Measurements from ENCODE around the gene PIP5K1B. TPM values are rescaled to one million over a fixed set of nuclear protein-coding genes. Genes with fewer than 3 reads are reported as not detected.

The PIP5K1B gene
- total RNA-seq, 2 experiments from 2014 or later, result 0.73 to 0.77 TPM

DNA sequence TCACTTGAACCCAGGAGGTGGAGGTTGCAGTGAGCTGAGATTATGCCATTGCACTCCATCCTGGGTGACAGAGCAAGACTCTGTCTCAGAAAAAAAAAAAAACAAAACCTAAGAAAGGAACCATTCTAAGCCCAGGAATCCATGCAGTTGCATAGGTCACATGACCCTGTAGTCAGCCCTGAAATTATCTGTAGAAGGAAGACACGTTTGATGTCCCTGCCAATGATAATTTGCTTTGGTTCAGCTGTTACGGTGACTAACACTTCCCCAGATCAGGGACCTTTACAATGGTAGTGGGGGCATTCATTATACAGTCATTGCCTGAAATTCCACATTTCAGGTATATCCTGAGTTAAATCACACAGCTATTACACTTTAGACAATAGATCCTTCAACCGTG lies 258.4 kb downstream of the PIP5K1B start:
- no peak overlapping the region for H3K27ac Mint-ChIP-seq
- H3K4me1 Mint-ChIP-seq, result peaks cover 3% of the 10 kb centered on the region
- POLR2A ChIA-PET, result no interaction called here
- no peaks in the 10 kb centered on the region for H3K9me3 Mint-ChIP-seq
- peaks cover 7% of the 10 kb centered on the region for H3K27me3 Mint-ChIP-seq
- no peaks in the 10 kb centered on the region for H3K36me3 Mint-ChIP-seq (ENCODE audit: low read depth)
- H3K4me3 Mint-ChIP-seq, result no peak overlapping the region
- DNase-seq, result no peak
- CTCF ChIA-PET, result interaction anchor here (0.9 to 1.4 kb wide), 5 partner anchors 8 to 73 kb away, joined by 3 to 5 read pairs (median 4); no protein-coding TSS in a partner anchor

- H3K27me3 Mint-ChIP-seq, result peaks cover 7% of the 10 kb centered on the region
- no peaks in the 10 kb centered on the region for H3K9me3 Mint-ChIP-seq
- ChIA-PET POLR2A (no interaction called here), CTCF (interaction anchor here (1.2 to 1.4 kb wide), 5 partner anchors 8 to 67 kb away, joined by 3 to 4 read pairs (median 4); no protein-coding TSS in a partner anchor)
- no peak for DNase-seq
- no peak overlapping the region for H3K27ac Mint-ChIP-seq
- peaks cover 3% of the 10 kb centered on the region for H3K4me1 Mint-ChIP-seq
- H3K4me3 Mint-ChIP-seq, result no peak overlapping the region
- H3K36me3 Mint-ChIP-seq (ENCODE audit: low read depth), result no peaks in the 10 kb centered on the region
These were observed 259.1 kb downstream of the PIP5K1B start for GRCh38 chr9:68964102-68964541.

DNA sequence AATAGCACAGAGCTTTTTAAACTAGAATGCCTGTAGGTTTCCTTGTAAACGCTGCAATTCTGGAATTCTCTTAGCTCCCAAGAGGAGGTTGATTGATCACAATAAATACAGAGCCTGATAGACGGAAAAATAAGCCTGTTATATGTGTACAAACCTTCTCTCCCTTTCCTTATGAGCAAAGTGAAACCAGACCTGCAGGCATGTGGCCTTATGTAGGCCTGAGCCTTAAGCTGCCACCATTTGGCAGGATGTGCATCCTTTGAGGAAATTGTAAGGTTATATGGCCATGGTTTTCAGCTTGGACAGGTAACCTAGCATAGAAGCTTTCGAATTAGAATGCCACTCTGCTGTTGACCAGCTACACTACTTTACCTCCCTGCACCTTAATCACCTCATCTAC lies 259.7 kb downstream of the PIP5K1B start:
- no peak overlapping the region for H3K4me3 Mint-ChIP-seq
- peaks cover 3% of the 10 kb centered on the region for H3K4me1 Mint-ChIP-seq
- H3K9me3 Mint-ChIP-seq, result no peaks in the 10 kb centered on the region
- DNase-seq, result no peak
- no peak overlapping the region for H3K27ac Mint-ChIP-seq
- H3K36me3 Mint-ChIP-seq (ENCODE audit: low read depth), result no peaks in the 10 kb centered on the region
- CTCF ChIA-PET, result interaction anchor here (1.1 to 1.4 kb wide), 6 partner anchors 8 to 377 kb away, joined by 3 to 4 read pairs (median 4); no protein-coding TSS in a partner anchor
- peaks cover 7% of the 10 kb centered on the region for H3K27me3 Mint-ChIP-seq
- POLR2A ChIA-PET, result no interaction called here

GRCh38 chr9:68966496-68966944 lies 261.5 kb downstream of the PIP5K1B start:
- no peak for DNase-seq
- Mint-ChIP-seq H3K4me3 (no peak overlapping the region), H3K27me3 (peaks cover under 1% of the 10 kb centered on the region), H3K9me3 (peaks cover 3% of the 10 kb centered on the region), H3K27ac (no peak overlapping the region), H3K36me3 (ENCODE audit: low read depth) (peaks cover 2% of the 10 kb centered on the region), H3K4me1 (peaks cover 3% of the 10 kb centered on the region)
- CTCF ChIA-PET, result interaction anchor here (1.1 to 1.8 kb wide), 2 partner anchors 10 to 16 kb away, joined by 5 to 8 read pairs; no protein-coding TSS in a partner anchor
- POLR2A ChIA-PET, result no interaction called here

DNA sequence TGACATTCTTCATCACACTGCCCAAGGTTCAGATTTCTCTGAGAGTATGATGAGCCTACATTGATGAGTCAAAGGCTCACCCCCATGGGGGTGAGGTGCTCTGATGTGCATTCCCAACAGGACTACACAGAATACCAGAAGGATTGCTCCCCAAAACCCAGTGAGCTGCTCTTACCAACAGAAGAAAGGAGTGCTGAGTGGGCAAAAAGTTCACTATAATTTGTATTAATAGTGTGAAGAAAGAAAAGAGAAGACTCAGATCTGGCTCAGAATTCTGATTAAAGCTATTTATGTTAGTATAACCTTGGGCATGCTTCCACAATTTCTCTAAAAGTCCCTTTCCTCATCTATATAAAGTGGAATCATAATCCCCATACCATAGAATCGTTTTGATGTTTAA lies 262.8 kb downstream of the PIP5K1B start:
- H3K27ac Mint-ChIP-seq, result no peak overlapping the region
- no peaks in the 10 kb centered on the region for H3K27me3 Mint-ChIP-seq
- H3K36me3 Mint-ChIP-seq (ENCODE audit: low read depth), result peaks cover 7% of the 10 kb centered on the region
- ChIA-PET CTCF (interaction anchor here (1.8 kb wide), 1 partner anchor 8 kb away, joined by 8 read pairs; no protein-coding TSS in a partner anchor), POLR2A (no interaction called here)
- H3K4me1 Mint-ChIP-seq, result peaks cover 7% of the 10 kb centered on the region
- H3K9me3 Mint-ChIP-seq, result peaks cover 8% of the 10 kb centered on the region
- no peak for DNase-seq
- no peak overlapping the region for H3K4me3 Mint-ChIP-seq

DNA sequence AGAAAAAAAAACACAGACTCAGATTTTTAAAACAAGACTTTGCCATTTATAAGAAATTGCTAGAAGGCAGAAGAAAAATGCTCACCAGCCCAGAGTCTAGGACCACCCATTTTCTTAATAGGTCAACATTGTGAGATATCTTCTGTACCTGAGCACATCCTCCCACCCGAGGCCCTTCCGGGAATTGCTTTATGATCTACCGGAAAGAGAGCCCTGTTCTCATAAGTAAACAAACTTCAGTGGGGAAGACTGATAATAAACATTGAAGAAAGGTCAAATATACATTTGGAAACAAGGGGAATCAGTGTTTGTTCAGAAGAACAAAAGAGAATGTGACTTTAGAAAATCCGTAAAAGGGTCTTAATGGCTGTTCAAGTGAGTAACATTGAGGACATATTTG lies 264.5 kb downstream of the PIP5K1B start:
- peaks cover 20% of the 10 kb centered on the region for H3K4me1 Mint-ChIP-seq
- peaks cover 8% of the 10 kb centered on the region for H3K9me3 Mint-ChIP-seq
- H3K27me3 Mint-ChIP-seq, result no peaks in the 10 kb centered on the region
- H3K4me3 Mint-ChIP-seq, result no peak overlapping the region
- POLR2A ChIA-PET, result no interaction called here
- DNase-seq, result no peak
- peaks cover 7% of the 10 kb centered on the region for H3K36me3 Mint-ChIP-seq (ENCODE audit: low read depth)
- CTCF ChIA-PET, result interaction anchor here (0.7 kb wide), 1 partner anchor 15 kb away, joined by 4 read pairs; no protein-coding TSS in a partner anchor
- no peak overlapping the region for H3K27ac Mint-ChIP-seq

DNA sequence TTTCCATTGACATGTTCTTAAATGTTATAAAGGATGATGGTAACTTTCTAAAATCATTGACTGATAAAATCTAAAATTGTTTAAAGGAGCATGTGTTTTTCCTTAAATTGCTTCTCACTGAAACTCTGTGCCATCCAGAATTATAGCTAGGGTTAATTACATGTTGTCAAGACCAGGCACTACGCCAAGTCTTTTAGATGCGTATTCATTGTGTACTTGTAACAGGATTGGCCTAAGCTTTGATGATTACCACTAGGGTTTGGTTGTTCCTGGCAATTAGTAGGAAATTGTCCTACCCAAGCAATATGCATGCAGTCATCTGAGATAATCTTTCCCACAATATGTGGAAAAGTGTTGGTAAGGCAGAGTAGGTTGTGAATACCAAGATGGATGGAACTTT lies 265.1 kb downstream of the PIP5K1B start:
- POLR2A ChIA-PET, result no interaction called here
- Mint-ChIP-seq H3K4me3 (no peak overlapping the region), H3K9me3 (peaks cover 8% of the 10 kb centered on the region), H3K27ac (no peak overlapping the region), H3K4me1 (peaks cover 25% of the 10 kb centered on the region), H3K36me3 (ENCODE audit: low read depth) (peaks cover 7% of the 10 kb centered on the region), H3K27me3 (no peaks in the 10 kb centered on the region)
- DNase-seq, result no peak
- CTCF ChIA-PET, result no interaction called here

DNA sequence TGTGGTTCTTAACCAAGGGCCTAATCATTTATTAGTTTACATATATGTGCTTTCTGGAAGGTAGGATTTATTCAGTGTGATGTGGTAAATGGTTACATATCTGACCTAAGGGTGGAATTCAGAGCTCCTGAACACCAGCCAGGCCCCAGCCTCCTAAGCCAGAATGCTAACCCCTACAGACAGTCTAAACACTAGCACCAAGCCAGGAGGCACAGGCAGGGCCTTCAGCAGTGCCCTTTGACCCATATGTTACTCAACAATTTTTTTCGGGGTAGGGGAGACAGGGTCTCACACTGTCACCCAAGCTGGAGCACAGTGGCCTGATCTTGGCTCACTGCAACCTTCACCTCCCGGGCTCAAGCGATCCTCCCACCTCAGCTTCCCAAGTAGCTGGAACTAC lies 268.6 kb downstream of the PIP5K1B start:
- no peak for DNase-seq
- Mint-ChIP-seq H3K4me3 (no peak overlapping the region), H3K27ac (peak overlapping the region; percentile 48), H3K27me3 (no peaks in the 10 kb centered on the region), H3K9me3 (peaks cover 8% of the 10 kb centered on the region), H3K4me1 (peaks cover 36% of the 10 kb centered on the region), H3K36me3 (ENCODE audit: low read depth) (peaks cover 8% of the 10 kb centered on the region)
- ChIA-PET POLR2A (no interaction called here), CTCF (interaction anchor here (1.3 to 2.6 kb wide), 5 partner anchors 10 to 26 kb away, joined by 4 to 13 read pairs (median 5); no protein-coding TSS in a partner anchor)

GRCh38 chr9:68974431-68974830 lies 269.4 kb downstream of the PIP5K1B start:
- ChIA-PET POLR2A (interaction anchor here (0.8 kb wide), 1 partner anchor 9 kb away, joined by 3 read pairs; no protein-coding TSS in a partner anchor), CTCF (interaction anchor here (1.0 to 2.6 kb wide), 5 partner anchors 10 to 25 kb away, joined by 3 to 13 read pairs (median 5); no protein-coding TSS in a partner anchor)
- H3K4me3 Mint-ChIP-seq, result no peak overlapping the region
- H3K4me1 Mint-ChIP-seq, result peaks cover 44% of the 10 kb centered on the region
- H3K27me3 Mint-ChIP-seq, result no peaks in the 10 kb centered on the region
- DNase-seq, result peak; percentile 17
- peaks cover 8% of the 10 kb centered on the region for H3K9me3 Mint-ChIP-seq
- H3K27ac Mint-ChIP-seq, result peak overlapping the region; percentile 48
- H3K36me3 Mint-ChIP-seq (ENCODE audit: low read depth), result peaks cover 8% of the 10 kb centered on the region

GRCh38 chr9:68974901-68975300 lies 269.9 kb downstream of the PIP5K1B start:
- Mint-ChIP-seq H3K4me3 (no peak overlapping the region), H3K9me3 (peaks cover 8% of the 10 kb centered on the region), H3K27me3 (no peaks in the 10 kb centered on the region), H3K4me1 (peaks cover 48% of the 10 kb centered on the region), H3K36me3 (ENCODE audit: low read depth) (peaks cover 8% of the 10 kb centered on the region), H3K27ac (peak overlapping the region; percentile 48)
- ChIA-PET CTCF (interaction anchor here (1.0 to 2.6 kb wide), 5 partner anchors 8 to 25 kb away, joined by 3 to 13 read pairs (median 5); no protein-coding TSS in a partner anchor), POLR2A (interaction anchor here (0.8 kb wide), 1 partner anchor 8 kb away, joined by 3 read pairs; no protein-coding TSS in a partner anchor)
- DNase-seq, result no peak

GRCh38 chr9:68975365-68976043 lies 270.5 kb downstream of the PIP5K1B start:
- POLR2A ChIA-PET, result no interaction called here

DNA sequence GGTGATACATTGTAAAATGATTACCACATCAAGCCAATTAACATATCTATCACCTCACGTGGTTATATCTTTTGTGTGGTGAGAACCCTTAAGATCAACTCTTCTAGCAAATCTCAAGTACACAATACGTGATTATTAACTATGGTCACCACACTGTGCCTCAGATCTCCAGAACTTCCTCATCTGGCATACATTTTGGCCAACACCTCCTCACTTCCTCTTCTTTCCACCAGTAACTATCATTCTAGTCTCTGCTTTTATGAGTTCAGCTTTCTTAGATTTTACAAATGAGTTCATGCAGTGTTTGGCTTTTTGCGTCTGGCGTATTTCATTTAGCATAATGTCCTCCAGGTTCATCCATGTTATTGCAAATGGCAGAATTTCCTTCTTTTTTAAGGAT lies 273.0 kb downstream of the PIP5K1B start:
- CTCF ChIA-PET, result interaction anchor here (0.7 to 3.5 kb wide), 3 partner anchors 8 to 16 kb away, joined by 3 to 8 read pairs (median 4); no protein-coding TSS in a partner anchor
- DNase-seq, result no peak
- H3K4me1 Mint-ChIP-seq, result peaks cover 71% of the 10 kb centered on the region
- H3K27me3 Mint-ChIP-seq, result no peaks in the 10 kb centered on the region
- H3K27ac Mint-ChIP-seq, result no peak overlapping the region
- no peaks in the 10 kb centered on the region for H3K9me3 Mint-ChIP-seq
- no peak overlapping the region for H3K4me3 Mint-ChIP-seq
- H3K36me3 Mint-ChIP-seq (ENCODE audit: low read depth), result peaks cover 2% of the 10 kb centered on the region
- POLR2A ChIA-PET, result no interaction called here

More at GRCh38 chr9:68975365-68976043, 270.5 kb downstream of the PIP5K1B start:
- peaks cover 8% of the 10 kb centered on the region for H3K36me3 Mint-ChIP-seq (ENCODE audit: low read depth)
- H3K27ac Mint-ChIP-seq, result no peak overlapping the region
- DNase-seq, result no peak
- H3K4me1 Mint-ChIP-seq, result peaks cover 54% of the 10 kb centered on the region
- H3K27me3 Mint-ChIP-seq, result no peaks in the 10 kb centered on the region
- H3K4me3 Mint-ChIP-seq, result no peak overlapping the region
- CTCF ChIA-PET, result interaction anchor here (0.8 to 3.5 kb wide), 8 partner anchors 8 to 60 kb away, joined by 3 to 13 read pairs (median 4); partner anchors contain the start of gene FXN
- peaks cover 5% of the 10 kb centered on the region for H3K9me3 Mint-ChIP-seq

DNA sequence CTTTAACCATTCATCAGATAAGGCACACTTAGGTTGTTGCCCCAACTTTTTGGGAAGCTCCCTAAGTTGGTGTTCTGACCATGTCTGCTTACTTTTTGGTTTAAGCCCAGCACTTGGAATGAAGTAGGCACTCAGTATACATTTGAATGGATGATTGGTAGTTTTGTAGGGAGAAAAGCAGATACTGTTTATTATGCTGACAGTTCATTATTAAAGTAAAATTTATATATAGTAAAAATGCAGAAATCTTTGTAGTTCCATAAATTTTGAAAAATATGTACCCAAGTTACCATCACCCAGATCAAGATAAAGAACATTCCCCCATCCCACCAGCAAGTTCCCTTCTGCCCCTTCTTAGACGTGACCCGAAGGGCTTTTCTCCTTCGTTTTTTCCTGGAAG lies 273.5 kb downstream of the PIP5K1B start:
- ChIA-PET CTCF (interaction anchor here (0.7 to 3.5 kb wide), 2 partner anchors 8 to 11 kb away, joined by 3 to 8 read pairs; no protein-coding TSS in a partner anchor), POLR2A (no interaction called here)
- H3K27me3 Mint-ChIP-seq, result no peaks in the 10 kb centered on the region
- H3K4me3 Mint-ChIP-seq, result no peak overlapping the region
- H3K4me1 Mint-ChIP-seq, result peaks cover 73% of the 10 kb centered on the region
- peaks cover 2% of the 10 kb centered on the region for H3K36me3 Mint-ChIP-seq (ENCODE audit: low read depth)
- no peak for DNase-seq
- H3K9me3 Mint-ChIP-seq, result no peaks in the 10 kb centered on the region
- no peak overlapping the region for H3K27ac Mint-ChIP-seq
